HS-5 (cell line): ENCODE data around the gene PLCB3.
"Not testable (repeated sequence)": the region's sequence is repeated elsewhere in the genome, so short reads cannot be mapped to it uniquely, and the experiment has no call there.

Experiments
- DNase-seq: peaks from one replicate; pipeline ENCODE4 v3.0.0-alpha.2; 2012; ENCODE audit warnings: low read depth

PLCB3 gene

GRCh38 chr11:64237484-64237951, 13.8 kb upstream of the PLCB3 start:
- DNase-seq = no peak

- no peak for DNase-seq
Measured at GRCh38 chr11:64238076-64238475, 13.3 kb upstream of the PLCB3 start.

GRCh38 chr11:64238999-64239398, 12.3 kb upstream of the PLCB3 start:
- no peak for DNase-seq

GRCh38 chr11:64239662-64240434, 11.5 kb upstream of the PLCB3 start:
- no peak for DNase-seq

- peak; percentile 79 for DNase-seq
Measured at GRCh38 chr11:64240435-64241240, 10.7 kb upstream of the PLCB3 start, which contains the start of gene FKBP2. FKBP2 (plus strand) TSS chr11:64241095; CDS start chr11:64242388, 1,293 bp downstream.

GRCh38 chr11:64241241-64241490, 10.2 kb upstream of the PLCB3 start:
- DNase-seq = no peak

- peak; percentile 96 for DNase-seq
Measured at GRCh38 chr11:64241491-64242374, 9.6 kb upstream of the PLCB3 start.

- no peak for DNase-seq
Measured at GRCh38 chr11:64243236-64243854, 8.0 kb upstream of the PLCB3 start.

- DNase-seq = no peak
Measured at GRCh38 chr11:64244107-64244506, 7.2 kb upstream of the PLCB3 start.

GRCh38 chr11:64244966-64245365, 6.4 kb upstream of the PLCB3 start:
- DNase-seq = no peak

- DNase-seq = no peak
Measured at GRCh38 chr11:64245401-64245796, 5.9 kb upstream of the PLCB3 start.

GRCh38 chr11:64245797-64246620, 5.3 kb upstream of the PLCB3 start:
- peak; percentile 70 for DNase-seq

- not testable (repeated sequence) for DNase-seq
Measured at GRCh38 chr11:64246621-64246870, 4.8 kb upstream of the PLCB3 start.

GRCh38 chr11:64246871-64247728, 4.2 kb upstream of the PLCB3 start, which contains the start of gene PPP1R14B:
PPP1R14B (minus strand) TSS chr11:64246943; CDS start chr11:64246673, 270 bp downstream.
- DNase-seq = no peak

GRCh38 chr11:64247729-64248531, 3.4 kb upstream of the PLCB3 start:
- no peak for DNase-seq

- DNase-seq = no peak
Measured at GRCh38 chr11:64248578-64248977, 2.8 kb upstream of the PLCB3 start.

- DNase-seq = no peak
Measured at GRCh38 chr11:64249038-64249437, 2.3 kb upstream of the PLCB3 start.

GRCh38 chr11:64249563-64250414, 1.5 kb upstream of the PLCB3 start:
- DNase-seq = no peak
